Endodermal cell (in vitro differentiated cells): ENCODE measurements around the gene GRXCR1. TPM values are rescaled to one million over a fixed set of nuclear protein-coding genes. Genes with fewer than 3 reads are reported as not detected.

Experiments
- DNase-seq: peaks from one replicate; pipeline ENCODE4 v3.0.0-alpha.2; 2017
- H3K27ac ChIP-seq: 2 replicates; pipeline ENCODE4 v1.5.1; 2013; ENCODE audit warnings: mild to moderate bottlenecking, low read depth, low read length, moderate library complexity
- H3K27me3 ChIP-seq: 2 replicates; pipeline ENCODE4 v1.6.1; 2013; ENCODE audit warnings: mild to moderate bottlenecking, low read length, moderate library complexity; ENCODE audit not compliant: insufficient read depth, control insufficient read depth, poor library complexity, severe bottlenecking
- H3K36me3 ChIP-seq: 2 replicates; pipeline ENCODE4 v1.7.0; 2013; ENCODE audit warnings: mild to moderate bottlenecking, low read length, moderate library complexity; ENCODE audit not compliant: control insufficient read depth, insufficient read depth
- H3K4me1 ChIP-seq: one replicate; pipeline ENCODE4 v1.7.0; 2013; ENCODE audit warnings: low read length; ENCODE audit not compliant: control insufficient read depth, insufficient read depth
- H3K4me3 ChIP-seq: 2 replicates; pipeline ENCODE4 v1.5.1; 2013; ENCODE audit warnings: mild to moderate bottlenecking, low read length, moderate library complexity
- H3K9ac ChIP-seq: 2 replicates; pipeline ENCODE4 v1.6.1; 2013; ENCODE audit warnings: mild to moderate bottlenecking, low read length, moderate library complexity; ENCODE audit not compliant: poor library complexity, severe bottlenecking; ENCODE audit errors: extremely low read depth
- H3K9me3 ChIP-seq: 2 replicates; pipeline ENCODE4 v1.6.1; 2013; ENCODE audit warnings: mild to moderate bottlenecking, low read length, moderate library complexity; ENCODE audit not compliant: control insufficient read depth
- H3K27ac Mint-ChIP-seq: 2 replicates; pipeline ENCODE4 v1.8.0; 2020; ENCODE audit warnings: mixed read lengths
- H3K27me3 Mint-ChIP-seq: 2 replicates; pipeline ENCODE4 v1.8.0; 2021; ENCODE audit warnings: mild to moderate bottlenecking, mixed read lengths; ENCODE audit not compliant: insufficient read depth
- H3K36me3 Mint-ChIP-seq: 2 replicates; pipeline ENCODE4 v1.8.0; 2020; ENCODE audit warnings: low read depth, mixed read lengths
- H3K4me1 Mint-ChIP-seq: 2 replicates; pipeline ENCODE4 v1.8.0; 2020; ENCODE audit warnings: mixed read lengths
- H3K4me3 Mint-ChIP-seq: 2 replicates; pipeline ENCODE4 v1.8.0; 2020; ENCODE audit warnings: mild to moderate bottlenecking, moderate library complexity, mixed read lengths
- H3K9me3 Mint-ChIP-seq: 2 replicates; pipeline ENCODE4 v1.8.0; 2020; ENCODE audit warnings: mild to moderate bottlenecking, mixed read lengths
- WGBS, 2 experiments: methylation state at CpG; one replicate each; pipeline versions ENCODE4 v1.1.5 to v1.1.7; 2013; ENCODE audit warnings: missing lambda C conversion rate in 2 of 2, mixed read lengths in 1 of 2; ENCODE audit not compliant: insufficient coverage in 1 of 2, insufficient read length in 1 of 2; 5-methylcytosine and 5-hydroxymethylcytosine counted together
- total RNA-seq, 2 donors: library from RNA; stranded (reverse); fragmentation: NEBNext Ultra II Directional in 1 of 2; extraction: Animal tissue kit (Norgen Biotek cat#: 25700) in 1 of 2; gene quantifications; 2 replicates in 1 of 2; 3 replicates in 1 of 2; pipeline ENCODE4 v1.2.1, GENCODE V29; 2021
- TF ChIP-seq, protein P1 (sequence below): fragments of 200-600 bp; sonication (generic); conservative IDR thresholded peaks from 2 replicates; pipeline ENCODE4 v1.5.0; 2021; ENCODE audit warnings: antibody characterized with exemption, mild to moderate bottlenecking

The GRXCR1 gene
- total RNA-seq, 2 donors from 2014 or later: not detected

DNA sequence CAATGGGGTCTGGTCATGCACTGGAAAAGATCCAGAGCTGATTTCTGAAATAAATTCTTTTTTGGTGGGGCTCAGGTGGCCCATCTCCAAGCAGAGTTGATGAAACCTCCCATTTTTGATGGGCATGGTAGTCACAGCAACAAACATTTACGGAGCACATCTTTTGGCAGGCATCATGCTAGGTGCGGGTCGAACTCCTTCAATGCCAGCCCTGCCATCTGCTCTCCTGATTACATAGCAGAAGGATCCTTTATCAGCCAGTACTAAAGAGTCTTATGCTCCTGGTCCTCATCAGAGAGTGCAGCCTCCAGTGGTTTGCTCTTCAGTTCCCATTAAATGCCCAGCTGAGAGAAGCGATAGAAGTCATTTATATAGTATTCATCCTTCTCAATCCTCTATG lies 121.7 kb downstream of the GRXCR1 start:
- no peak overlapping the region for H3K9ac ChIP-seq
- no peak for DNase-seq

DNA sequence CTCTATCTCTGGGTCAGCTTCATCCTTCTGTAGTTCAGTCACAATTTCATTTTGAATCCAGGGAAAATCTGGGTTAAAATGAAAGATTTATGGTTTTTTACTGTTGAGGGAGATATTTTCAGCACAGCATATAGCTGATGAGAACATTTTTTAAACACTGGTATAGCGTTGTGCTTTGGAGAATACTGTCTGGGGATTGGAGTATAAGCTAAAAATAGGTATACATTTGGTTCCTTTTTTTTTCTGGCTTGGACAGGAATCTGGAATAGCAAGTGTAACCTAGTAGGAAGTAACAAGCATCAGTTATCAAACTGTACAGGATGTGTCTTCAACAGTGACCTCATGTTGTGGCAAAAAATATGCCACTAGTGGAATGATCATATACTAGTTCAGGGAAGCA lies 149.1 kb downstream of the GRXCR1 start:
- WGBS, 2 experiments: 96 to 100% methylated on average over 1 of the region's 1 CpG

More for the DNA sequence above, 121.7 kb downstream of the GRXCR1 start:
- H3K4me3 Mint-ChIP-seq: no peak overlapping the region
- Histone ChIP-seq H3K36me3 (no peaks in the 10 kb centered on the region), H3K27ac (no peak overlapping the region), H3K27me3 (no peaks in the 10 kb centered on the region), H3K9me3 (no peaks in the 10 kb centered on the region), H3K4me3 (no peak overlapping the region), H3K4me1 (no peaks in the 10 kb centered on the region)
- WGBS, 2 experiments: 94 to 96% methylated on average over 3 to 4 of the region's 4 CpGs
- no peaks in the 10 kb centered on the region for H3K9me3 Mint-ChIP-seq
- no peaks in the 10 kb centered on the region for H3K4me1 Mint-ChIP-seq
- H3K27me3 Mint-ChIP-seq: no peaks in the 10 kb centered on the region
- TF ChIP-seq, protein P1, sequence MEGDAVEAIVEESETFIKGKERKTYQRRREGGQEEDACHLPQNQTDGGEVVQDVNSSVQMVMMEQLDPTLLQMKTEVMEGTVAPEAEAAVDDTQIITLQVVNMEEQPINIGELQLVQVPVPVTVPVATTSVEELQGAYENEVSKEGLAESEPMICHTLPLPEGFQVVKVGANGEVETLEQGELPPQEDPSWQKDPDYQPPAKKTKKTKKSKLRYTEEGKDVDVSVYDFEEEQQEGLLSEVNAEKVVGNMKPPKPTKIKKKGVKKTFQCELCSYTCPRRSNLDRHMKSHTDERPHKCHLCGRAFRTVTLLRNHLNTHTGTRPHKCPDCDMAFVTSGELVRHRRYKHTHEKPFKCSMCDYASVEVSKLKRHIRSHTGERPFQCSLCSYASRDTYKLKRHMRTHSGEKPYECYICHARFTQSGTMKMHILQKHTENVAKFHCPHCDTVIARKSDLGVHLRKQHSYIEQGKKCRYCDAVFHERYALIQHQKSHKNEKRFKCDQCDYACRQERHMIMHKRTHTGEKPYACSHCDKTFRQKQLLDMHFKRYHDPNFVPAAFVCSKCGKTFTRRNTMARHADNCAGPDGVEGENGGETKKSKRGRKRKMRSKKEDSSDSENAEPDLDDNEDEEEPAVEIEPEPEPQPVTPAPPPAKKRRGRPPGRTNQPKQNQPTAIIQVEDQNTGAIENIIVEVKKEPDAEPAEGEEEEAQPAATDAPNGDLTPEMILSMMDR: no peak
- H3K27ac Mint-ChIP-seq: no peak overlapping the region
- H3K36me3 Mint-ChIP-seq: no peaks in the 10 kb centered on the region

DNA sequence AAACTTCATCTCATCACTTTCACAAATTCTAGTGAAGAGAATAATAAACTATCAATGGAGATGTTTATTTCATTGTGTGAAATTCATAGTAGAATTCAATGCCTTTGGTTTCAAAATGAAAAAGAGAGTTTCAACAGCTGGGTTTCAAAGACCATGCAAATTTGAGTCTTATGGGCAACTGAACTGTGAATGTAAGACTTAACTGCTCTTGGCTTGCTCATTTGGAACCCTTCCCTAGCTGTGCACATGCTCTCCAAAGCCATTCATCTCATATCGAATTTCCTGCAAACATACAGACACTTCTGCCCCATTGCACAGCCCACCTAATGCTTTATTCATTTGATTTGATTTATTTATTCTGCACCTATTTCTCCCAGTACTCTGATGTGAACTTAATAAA lies 154.5 kb downstream of the GRXCR1 start:
- 80 to 100% methylated on average over 1 of the region's 1 CpG for WGBS, 2 experiments
- no peaks in the 10 kb centered on the region for H3K27me3 ChIP-seq
- no peaks in the 10 kb centered on the region for H3K9me3 ChIP-seq
- no peak for DNase-seq
- H3K36me3 ChIP-seq: no peaks in the 10 kb centered on the region
- Mint-ChIP-seq H3K4me3 (no peak overlapping the region), H3K4me1 (no peaks in the 10 kb centered on the region), H3K9me3 (no peaks in the 10 kb centered on the region), H3K27me3 (no peaks in the 10 kb centered on the region), H3K36me3 (no peaks in the 10 kb centered on the region), H3K27ac (no peak overlapping the region)
- TF ChIP-seq, protein P1: no peak
- H3K4me3 ChIP-seq: no peak overlapping the region
- no peaks in the 10 kb centered on the region for H3K4me1 ChIP-seq
- no peak overlapping the region for H3K9ac ChIP-seq
- H3K27ac ChIP-seq: no peak overlapping the region

More for the DNA sequence above, 149.1 kb downstream of the GRXCR1 start:
- Histone ChIP-seq H3K4me3 (no peak overlapping the region), H3K27me3 (no peaks in the 10 kb centered on the region), H3K9ac (no peak overlapping the region), H3K4me1 (no peaks in the 10 kb centered on the region), H3K9me3 (no peaks in the 10 kb centered on the region), H3K27ac (no peak overlapping the region), H3K36me3 (no peaks in the 10 kb centered on the region)
- H3K4me3 Mint-ChIP-seq: no peak overlapping the region
- H3K27me3 Mint-ChIP-seq: no peaks in the 10 kb centered on the region
- no peak for DNase-seq
- TF ChIP-seq, protein P1: no peak
- no peaks in the 10 kb centered on the region for H3K36me3 Mint-ChIP-seq
- no peaks in the 10 kb centered on the region for H3K4me1 Mint-ChIP-seq
- no peaks in the 10 kb centered on the region for H3K9me3 Mint-ChIP-seq
- H3K27ac Mint-ChIP-seq: no peak overlapping the region
